Osteocyte (in vitro differentiated cells): ENCODE results near the gene PRKCE. TPM values are rescaled to one million over a fixed set of nuclear protein-coding genes. Genes with fewer than 3 reads are reported as not detected.

Source experiments
- DNase-seq: peaks from one replicate; pipeline ENCODE4 v3.0.0; 2021; ENCODE audit warnings: mixed read lengths; ENCODE audit not compliant: unreplicated experiment; ENCODE audit errors: extremely low spot score
- H3K27ac Mint-ChIP-seq: one replicate; pipeline ENCODE4 v1.8.0; 2021; ENCODE audit warnings: mild to moderate bottlenecking, mixed read lengths; ENCODE audit not compliant: unreplicated experiment
- H3K27me3 Mint-ChIP-seq: one replicate; pipeline ENCODE4 v1.8.0; 2021; ENCODE audit warnings: mixed read lengths; ENCODE audit not compliant: unreplicated experiment
- H3K36me3 Mint-ChIP-seq: one replicate; pipeline ENCODE4 v1.8.0; 2021; ENCODE audit warnings: mixed read lengths; ENCODE audit not compliant: unreplicated experiment
- H3K4me1 Mint-ChIP-seq: one replicate; pipeline ENCODE4 v1.8.0; 2021; ENCODE audit warnings: mixed read lengths; ENCODE audit not compliant: unreplicated experiment
- H3K4me3 Mint-ChIP-seq: one replicate; pipeline ENCODE4 v1.8.0; 2021; ENCODE audit warnings: mild to moderate bottlenecking, moderate library complexity, mixed read lengths; ENCODE audit not compliant: unreplicated experiment
- H3K9me3 Mint-ChIP-seq: one replicate; pipeline ENCODE4 v1.8.0; 2021; ENCODE audit warnings: mixed read lengths; ENCODE audit not compliant: unreplicated experiment
- total RNA-seq: library from RNA; stranded (reverse); gene quantifications from 2 replicates; pipeline ENCODE4 v1.2.1, GENCODE V29; 2021
- TF ChIP-seq, protein P1 (sequence below): fragments of 200-600 bp; sonication (generic); IDR thresholded peaks from 2 replicates; pipeline ENCODE4 v1.5.0; 2021; ENCODE audit warnings: antibody characterized with exemption, mild to moderate bottlenecking, moderate library complexity

Gene PRKCE
- total RNA-seq, 1 donor from 2014 or later, result 13.8 TPM

DNA sequence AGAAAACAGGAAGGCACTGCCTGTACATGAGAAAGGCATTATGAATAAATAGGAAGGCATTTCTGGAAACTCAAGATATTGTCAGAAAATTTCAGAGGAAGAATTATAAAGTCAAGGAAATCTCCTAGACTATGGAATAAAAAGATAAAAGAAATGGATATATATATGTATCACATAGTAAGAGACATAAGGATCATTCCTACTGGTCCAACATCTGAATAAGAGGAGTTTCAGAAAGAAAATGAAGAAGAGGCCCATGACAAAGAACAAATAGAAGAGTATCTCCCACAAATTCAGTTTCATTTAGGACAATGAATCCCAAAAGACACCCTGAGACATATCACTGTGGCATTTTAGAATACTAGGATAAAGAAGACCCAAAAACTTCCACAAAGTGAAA lies 178.8 kb downstream of the PRKCE start:
- H3K4me1 Mint-ChIP-seq, result peaks cover 4% of the 10 kb centered on the region
- H3K27me3 Mint-ChIP-seq, result no peaks in the 10 kb centered on the region
- peaks cover 20% of the 10 kb centered on the region for H3K9me3 Mint-ChIP-seq
- DNase-seq, result no peak
- TF ChIP-seq, protein P1, sequence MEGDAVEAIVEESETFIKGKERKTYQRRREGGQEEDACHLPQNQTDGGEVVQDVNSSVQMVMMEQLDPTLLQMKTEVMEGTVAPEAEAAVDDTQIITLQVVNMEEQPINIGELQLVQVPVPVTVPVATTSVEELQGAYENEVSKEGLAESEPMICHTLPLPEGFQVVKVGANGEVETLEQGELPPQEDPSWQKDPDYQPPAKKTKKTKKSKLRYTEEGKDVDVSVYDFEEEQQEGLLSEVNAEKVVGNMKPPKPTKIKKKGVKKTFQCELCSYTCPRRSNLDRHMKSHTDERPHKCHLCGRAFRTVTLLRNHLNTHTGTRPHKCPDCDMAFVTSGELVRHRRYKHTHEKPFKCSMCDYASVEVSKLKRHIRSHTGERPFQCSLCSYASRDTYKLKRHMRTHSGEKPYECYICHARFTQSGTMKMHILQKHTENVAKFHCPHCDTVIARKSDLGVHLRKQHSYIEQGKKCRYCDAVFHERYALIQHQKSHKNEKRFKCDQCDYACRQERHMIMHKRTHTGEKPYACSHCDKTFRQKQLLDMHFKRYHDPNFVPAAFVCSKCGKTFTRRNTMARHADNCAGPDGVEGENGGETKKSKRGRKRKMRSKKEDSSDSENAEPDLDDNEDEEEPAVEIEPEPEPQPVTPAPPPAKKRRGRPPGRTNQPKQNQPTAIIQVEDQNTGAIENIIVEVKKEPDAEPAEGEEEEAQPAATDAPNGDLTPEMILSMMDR, result no peak
- no peak overlapping the region for H3K27ac Mint-ChIP-seq
- H3K4me3 Mint-ChIP-seq, result no peak overlapping the region
- H3K36me3 Mint-ChIP-seq, result peaks cover 17% of the 10 kb centered on the region

- H3K4me3 Mint-ChIP-seq, result no peak overlapping the region
- peaks cover 17% of the 10 kb centered on the region for H3K36me3 Mint-ChIP-seq
- H3K27ac Mint-ChIP-seq, result no peak overlapping the region
- peaks cover 20% of the 10 kb centered on the region for H3K9me3 Mint-ChIP-seq
- H3K4me1 Mint-ChIP-seq, result no peaks in the 10 kb centered on the region
- TF ChIP-seq, protein P1, result no peak
- DNase-seq, result no peak
- no peaks in the 10 kb centered on the region for H3K27me3 Mint-ChIP-seq
Observed at GRCh38 chr2:45833301-45833967, 182.0 kb downstream of the PRKCE start.

GRCh38 chr2:45833968-45834344 lies 182.5 kb downstream of the PRKCE start:
- Mint-ChIP-seq H3K27me3 (no peaks in the 10 kb centered on the region), H3K4me3 (no peak overlapping the region), H3K27ac (no peak overlapping the region)

GRCh38 chr2:45834372-45834771 lies 182.9 kb downstream of the PRKCE start:
- H3K36me3 Mint-ChIP-seq, result peaks cover 15% of the 10 kb centered on the region
- H3K27ac Mint-ChIP-seq, result no peak overlapping the region
- no peak overlapping the region for H3K4me3 Mint-ChIP-seq
- peaks cover 17% of the 10 kb centered on the region for H3K9me3 Mint-ChIP-seq
- DNase-seq, result no peak
- no peaks in the 10 kb centered on the region for H3K27me3 Mint-ChIP-seq
- peaks cover 2% of the 10 kb centered on the region for H3K4me1 Mint-ChIP-seq
- TF ChIP-seq, protein P1, result no peak

More at GRCh38 chr2:45833968-45834344, 182.5 kb downstream of the PRKCE start:
- no peak for DNase-seq
- Mint-ChIP-seq H3K9me3 (peaks cover 20% of the 10 kb centered on the region), H3K4me1 (no peaks in the 10 kb centered on the region), H3K36me3 (peaks cover 17% of the 10 kb centered on the region)
- TF ChIP-seq, protein P1, result no peak

DNA sequence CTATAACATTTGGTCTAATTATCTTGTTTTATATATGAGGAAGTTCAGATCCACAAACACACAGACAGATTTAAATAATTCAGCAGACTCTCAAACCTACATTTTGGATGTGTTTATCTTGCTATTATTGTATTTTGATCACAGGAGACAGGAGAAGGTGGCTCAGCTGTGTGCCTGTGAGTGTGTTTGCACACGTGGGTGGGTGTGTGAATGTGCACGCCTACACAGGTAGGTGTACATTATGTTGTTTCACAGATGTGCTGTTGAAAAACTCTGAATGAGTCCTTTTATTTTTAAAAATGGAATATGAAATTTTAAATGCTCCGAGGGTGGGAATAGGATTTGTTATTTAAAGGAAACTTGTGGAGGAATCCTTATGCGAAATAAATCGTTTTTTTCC lies 183.4 kb downstream of the PRKCE start:
- Mint-ChIP-seq H3K9me3 (peaks cover 17% of the 10 kb centered on the region), H3K27ac (no peak overlapping the region), H3K4me3 (no peak overlapping the region), H3K27me3 (no peaks in the 10 kb centered on the region), H3K36me3 (peaks cover 14% of the 10 kb centered on the region), H3K4me1 (peaks cover 4% of the 10 kb centered on the region)
- DNase-seq, result no peak
- TF ChIP-seq, protein P1, result no peak
